ENCODE measurements around the gene CTIF.

DNA sequence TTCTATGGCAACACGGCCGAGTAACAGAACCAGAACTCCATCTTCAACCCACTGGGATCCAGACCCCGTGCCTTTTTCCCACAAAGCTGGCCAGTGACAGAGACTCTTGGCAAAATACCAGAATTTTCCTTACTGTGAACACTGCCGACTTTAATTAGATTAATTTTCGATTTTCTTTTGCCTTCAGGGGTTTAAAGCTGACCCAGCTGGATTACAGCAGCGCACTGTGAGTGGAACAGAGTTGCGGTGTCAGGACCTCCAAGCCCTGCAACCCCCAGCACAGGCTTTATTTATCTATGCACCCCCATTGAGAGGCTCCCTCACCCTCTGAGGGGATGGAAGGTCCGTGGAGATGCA is 36.4 kb downstream of the CTIF start:
- TF ChIP-seq, protein P1, sequence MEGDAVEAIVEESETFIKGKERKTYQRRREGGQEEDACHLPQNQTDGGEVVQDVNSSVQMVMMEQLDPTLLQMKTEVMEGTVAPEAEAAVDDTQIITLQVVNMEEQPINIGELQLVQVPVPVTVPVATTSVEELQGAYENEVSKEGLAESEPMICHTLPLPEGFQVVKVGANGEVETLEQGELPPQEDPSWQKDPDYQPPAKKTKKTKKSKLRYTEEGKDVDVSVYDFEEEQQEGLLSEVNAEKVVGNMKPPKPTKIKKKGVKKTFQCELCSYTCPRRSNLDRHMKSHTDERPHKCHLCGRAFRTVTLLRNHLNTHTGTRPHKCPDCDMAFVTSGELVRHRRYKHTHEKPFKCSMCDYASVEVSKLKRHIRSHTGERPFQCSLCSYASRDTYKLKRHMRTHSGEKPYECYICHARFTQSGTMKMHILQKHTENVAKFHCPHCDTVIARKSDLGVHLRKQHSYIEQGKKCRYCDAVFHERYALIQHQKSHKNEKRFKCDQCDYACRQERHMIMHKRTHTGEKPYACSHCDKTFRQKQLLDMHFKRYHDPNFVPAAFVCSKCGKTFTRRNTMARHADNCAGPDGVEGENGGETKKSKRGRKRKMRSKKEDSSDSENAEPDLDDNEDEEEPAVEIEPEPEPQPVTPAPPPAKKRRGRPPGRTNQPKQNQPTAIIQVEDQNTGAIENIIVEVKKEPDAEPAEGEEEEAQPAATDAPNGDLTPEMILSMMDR (IDR thresholded peaks at IDR 0.05; ENCODE audit: low read depth, low read length, missing input control) = no peak
- TF ChIP-seq, protein P2, sequence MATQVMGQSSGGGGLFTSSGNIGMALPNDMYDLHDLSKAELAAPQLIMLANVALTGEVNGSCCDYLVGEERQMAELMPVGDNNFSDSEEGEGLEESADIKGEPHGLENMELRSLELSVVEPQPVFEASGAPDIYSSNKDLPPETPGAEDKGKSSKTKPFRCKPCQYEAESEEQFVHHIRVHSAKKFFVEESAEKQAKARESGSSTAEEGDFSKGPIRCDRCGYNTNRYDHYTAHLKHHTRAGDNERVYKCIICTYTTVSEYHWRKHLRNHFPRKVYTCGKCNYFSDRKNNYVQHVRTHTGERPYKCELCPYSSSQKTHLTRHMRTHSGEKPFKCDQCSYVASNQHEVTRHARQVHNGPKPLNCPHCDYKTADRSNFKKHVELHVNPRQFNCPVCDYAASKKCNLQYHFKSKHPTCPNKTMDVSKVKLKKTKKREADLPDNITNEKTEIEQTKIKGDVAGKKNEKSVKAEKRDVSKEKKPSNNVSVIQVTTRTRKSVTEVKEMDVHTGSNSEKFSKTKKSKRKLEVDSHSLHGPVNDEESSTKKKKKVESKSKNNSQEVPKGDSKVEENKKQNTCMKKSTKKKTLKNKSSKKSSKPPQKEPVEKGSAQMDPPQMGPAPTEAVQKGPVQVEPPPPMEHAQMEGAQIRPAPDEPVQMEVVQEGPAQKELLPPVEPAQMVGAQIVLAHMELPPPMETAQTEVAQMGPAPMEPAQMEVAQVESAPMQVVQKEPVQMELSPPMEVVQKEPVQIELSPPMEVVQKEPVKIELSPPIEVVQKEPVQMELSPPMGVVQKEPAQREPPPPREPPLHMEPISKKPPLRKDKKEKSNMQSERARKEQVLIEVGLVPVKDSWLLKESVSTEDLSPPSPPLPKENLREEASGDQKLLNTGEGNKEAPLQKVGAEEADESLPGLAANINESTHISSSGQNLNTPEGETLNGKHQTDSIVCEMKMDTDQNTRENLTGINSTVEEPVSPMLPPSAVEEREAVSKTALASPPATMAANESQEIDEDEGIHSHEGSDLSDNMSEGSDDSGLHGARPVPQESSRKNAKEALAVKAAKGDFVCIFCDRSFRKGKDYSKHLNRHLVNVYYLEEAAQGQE (IDR thresholded peaks at IDR 0.05) = no peak
- TF ChIP-seq, protein P3, sequence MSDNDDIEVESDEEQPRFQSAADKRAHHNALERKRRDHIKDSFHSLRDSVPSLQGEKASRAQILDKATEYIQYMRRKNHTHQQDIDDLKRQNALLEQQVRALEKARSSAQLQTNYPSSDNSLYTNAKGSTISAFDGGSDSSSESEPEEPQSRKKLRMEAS (IDR thresholded peaks at IDR 0.05) = no peak
- TF ChIP-seq YY1 (IDR thresholded peaks at IDR 0.05) (no peak), TAF1 (conservative IDR thresholded peaks at IDR 0.05) (no peak), SP1 (IDR thresholded peaks at IDR 0.05) (no peak), EGR1 (IDR thresholded peaks at IDR 0.05; ENCODE audit: low read depth in 2 of 2) (no peak)
- TF ChIP-seq, protein P4, sequence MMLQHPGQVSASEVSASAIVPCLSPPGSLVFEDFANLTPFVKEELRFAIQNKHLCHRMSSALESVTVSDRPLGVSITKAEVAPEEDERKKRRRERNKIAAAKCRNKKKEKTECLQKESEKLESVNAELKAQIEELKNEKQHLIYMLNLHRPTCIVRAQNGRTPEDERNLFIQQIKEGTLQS (IDR thresholded peaks at IDR 0.05) = no peak

Measured in liver (tissue), 3 donors.